SKM-1 (cell line): Measurements from ENCODE around the gene ATXN7L3B.
A peak's percentile ranks its signal among the peaks of the same experiment; 100 is the strongest.
"Not testable (repeated sequence)": the region's sequence is repeated elsewhere in the genome, so short reads cannot be mapped to it uniquely, and the experiment has no call there.

ENCODE experiments used
- DNase-seq: peaks from one replicate; lab custom pipeline; 2025; ENCODE audit not compliant: unreplicated experiment; lab: John Stamatoyannopoulos, UW

Gene ATXN7L3B, protein sequence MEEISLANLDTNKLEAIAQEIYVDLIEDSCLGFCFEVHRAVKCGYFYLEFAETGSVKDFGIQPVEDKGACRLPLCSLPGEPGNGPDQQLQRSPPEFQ

DNA sequence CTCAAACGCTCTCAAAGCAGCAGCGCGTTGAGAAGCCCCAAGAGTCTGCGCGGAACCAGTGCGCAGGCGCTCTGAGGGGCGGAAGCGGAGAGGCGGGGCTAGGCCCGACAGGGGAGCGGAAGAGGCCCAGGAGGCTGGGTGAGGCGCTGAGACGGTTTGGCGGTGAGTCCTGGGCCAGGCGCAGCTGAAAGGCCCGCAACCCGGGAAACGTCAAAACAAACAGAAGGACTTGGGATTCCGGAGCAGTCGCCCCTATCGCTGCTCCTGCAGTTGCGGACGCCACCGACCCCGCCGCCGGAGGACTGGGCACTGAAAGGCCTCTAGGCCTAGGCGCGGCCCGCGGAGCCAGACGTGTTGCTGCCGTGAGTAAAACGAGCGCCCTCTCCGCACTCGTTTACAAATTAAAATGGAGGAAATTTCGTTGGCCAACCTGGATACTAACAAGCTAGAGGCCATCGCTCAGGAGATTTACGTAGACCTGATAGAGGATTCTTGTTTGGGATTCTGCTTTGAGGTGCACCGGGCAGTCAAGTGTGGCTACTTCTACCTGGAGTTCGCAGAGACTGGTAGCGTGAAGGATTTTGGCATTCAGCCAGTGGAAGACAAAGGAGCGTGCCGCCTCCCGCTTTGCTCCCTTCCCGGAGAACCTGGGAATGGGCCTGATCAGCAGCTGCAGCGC is at the start of gene ATXN7L3B:
TSS of gene ATXN7L3B (plus strand) at position 129 of the 679 bp plus-strand sequence. CDS start at position 407, 278 bp downstream.
- peak; percentile 13 for DNase-seq

DNA sequence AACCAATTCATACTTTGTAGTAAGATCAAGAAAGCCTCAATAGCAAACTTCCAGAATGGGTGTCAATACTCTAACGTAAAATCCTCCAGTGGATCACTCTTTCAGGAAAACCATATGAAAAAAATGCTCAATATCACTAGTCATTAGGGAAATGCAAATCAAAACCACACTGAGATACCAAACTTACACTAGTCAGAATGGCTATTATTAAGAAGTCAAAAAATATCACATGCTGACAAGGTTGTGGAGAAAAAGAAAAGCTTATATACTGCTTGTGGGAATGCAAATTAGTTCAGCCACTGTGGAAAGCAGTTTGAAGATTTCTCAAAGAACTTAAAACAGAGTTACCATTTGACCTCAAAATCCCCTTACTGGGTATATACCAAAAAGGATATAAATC is 49.5 kb upstream of the ATXN7L3B start:
- DNase-seq = no peak

DNA sequence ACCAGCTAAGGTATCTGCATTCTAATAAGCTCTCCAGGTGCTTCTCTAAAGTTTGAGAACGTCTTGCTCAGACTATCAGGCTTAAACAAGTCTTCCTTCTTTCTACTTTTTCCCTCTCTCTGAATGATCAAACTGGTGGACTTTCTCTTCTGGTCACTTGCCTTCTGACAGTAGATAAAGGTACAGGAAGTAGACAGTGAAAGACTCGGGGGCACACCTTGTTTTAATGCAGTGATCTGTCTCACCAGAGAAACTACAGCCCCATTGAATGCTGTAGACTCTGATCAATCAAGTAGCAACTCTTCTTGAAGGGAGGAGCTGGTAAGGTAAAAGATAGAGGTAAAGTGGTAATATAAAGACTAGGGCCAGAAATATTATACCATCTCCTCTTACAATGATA is 48.1 kb upstream of the ATXN7L3B start:
- no peak for DNase-seq

DNA sequence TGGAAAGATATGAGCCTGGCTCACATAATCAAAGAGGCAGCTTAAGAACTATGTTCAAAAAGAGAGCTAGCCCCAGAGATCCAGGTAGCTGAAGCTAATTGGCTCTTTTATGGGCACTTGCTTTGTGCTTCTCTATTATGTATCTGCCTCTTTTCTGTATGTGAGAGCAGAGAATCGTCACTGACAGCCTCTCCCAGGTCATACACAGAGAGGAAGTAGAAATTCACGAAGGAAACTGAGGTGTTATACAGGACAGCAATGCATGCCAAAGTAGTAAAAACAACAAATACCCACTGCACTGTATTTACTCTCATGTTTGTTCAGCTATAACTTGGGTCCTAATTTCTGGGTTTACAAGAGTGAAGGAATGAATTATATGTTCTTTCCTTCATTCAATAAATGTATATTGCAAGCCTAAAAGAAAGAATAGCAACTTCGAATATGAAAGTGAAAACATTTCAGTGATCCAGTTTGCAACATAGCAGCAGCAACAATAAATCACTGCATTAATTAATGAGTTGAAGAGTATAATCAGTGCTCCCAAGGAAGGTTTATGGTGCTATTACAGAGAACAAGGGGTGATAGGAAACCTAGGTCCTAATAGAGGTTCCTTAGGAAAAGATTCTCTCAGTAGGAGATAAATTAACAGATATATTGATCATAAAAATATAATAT is 47.1 kb upstream of the ATXN7L3B start:
- DNase-seq = no peak

DNA sequence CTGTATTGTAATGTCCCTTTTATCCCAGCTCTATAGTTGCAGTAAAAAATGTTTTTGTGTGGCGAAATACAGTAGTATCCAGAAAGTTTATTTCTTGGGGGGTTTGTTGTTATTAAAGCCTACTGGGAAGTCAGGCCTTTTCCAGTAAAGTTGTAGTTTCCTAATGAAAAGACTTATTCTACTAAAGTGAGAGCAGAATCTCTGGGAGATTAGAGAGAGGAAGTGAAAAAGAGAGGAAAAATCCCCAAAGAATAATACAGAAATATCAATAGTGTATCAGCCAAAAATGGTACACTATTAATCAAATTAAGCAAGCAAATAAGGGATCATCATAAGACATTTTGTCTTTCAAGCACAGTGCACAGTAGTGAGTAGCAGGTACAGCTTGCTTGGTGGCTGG is 46.3 kb upstream of the ATXN7L3B start:
- DNase-seq = no peak

DNA sequence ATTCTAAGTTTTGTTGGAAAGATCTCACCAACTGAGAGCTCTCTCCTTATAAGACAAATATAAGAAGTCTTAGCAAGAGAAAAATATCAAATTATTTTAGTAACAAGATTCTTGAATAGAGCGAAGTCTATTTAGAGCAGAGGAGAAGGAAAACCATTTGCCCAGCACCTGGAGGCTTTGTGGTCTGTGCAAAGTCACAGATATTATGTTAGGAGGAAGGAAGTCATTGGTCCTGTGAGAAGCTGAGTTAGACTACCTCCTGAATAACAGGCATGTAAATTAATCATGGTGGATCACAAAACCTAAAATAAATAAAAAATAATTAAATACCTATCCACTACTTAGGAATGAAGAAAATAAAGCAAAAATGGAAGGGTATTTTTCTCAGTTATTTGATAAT is 38.4 kb upstream of the ATXN7L3B start:
- DNase-seq = no peak

DNA sequence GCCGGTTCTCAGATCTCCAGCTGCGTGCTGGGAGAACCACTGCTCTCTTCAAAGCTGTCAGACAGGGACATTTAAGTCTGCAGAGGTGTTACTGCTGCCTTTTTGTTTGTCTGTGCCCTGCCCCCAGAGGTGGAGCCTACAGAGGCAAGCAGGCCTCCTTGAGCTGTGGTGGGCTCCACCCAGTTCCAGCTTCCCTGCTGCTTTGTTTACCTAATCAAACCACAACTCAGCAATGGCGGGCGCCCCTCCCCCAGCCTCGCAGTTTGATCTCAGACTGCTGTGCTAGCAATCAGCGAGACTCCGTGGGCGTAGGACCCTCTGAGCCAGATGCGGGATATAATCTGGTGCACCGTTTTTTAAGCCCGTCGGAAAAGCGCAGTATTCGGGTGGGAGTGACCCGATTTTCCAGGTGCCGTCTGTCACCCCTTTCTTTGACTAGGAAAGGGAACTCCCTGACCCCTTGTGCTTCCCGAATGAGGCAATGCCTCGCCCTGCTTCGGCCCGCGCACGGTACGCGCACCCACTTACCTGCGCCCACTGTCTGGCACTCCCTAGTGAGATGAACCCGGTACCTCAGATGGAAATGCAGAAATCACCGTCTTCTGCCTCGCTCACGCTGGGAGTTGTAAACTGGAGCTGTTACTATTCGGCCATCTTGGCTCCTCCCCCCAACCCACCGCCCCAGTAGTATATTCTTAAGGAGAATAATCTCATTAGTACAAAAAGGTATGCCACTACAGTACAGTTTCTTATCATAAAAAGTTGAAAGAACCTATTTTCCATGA is 28.6 kb upstream of the ATXN7L3B start:
- DNase-seq = not testable (repeated sequence)

DNA sequence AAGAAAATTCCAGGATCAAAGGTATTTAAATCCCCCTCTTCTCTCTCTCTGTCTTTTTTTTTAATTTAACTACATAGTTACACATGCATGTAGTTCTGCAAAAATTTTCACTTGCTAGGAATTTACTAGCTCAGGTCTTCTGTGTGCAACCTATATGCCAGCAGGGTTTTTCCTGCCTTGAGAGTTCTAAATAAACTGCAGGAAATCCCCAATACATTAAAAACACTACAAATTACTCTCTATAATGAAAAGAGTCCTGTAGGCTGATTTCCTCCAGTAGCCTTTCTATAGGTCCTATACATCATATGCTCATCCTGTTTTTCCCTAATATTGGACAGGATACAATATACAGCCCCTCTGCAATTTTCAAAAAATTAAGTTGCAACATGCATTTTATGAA is 27.7 kb upstream of the ATXN7L3B start:
- DNase-seq = no peak

DNA sequence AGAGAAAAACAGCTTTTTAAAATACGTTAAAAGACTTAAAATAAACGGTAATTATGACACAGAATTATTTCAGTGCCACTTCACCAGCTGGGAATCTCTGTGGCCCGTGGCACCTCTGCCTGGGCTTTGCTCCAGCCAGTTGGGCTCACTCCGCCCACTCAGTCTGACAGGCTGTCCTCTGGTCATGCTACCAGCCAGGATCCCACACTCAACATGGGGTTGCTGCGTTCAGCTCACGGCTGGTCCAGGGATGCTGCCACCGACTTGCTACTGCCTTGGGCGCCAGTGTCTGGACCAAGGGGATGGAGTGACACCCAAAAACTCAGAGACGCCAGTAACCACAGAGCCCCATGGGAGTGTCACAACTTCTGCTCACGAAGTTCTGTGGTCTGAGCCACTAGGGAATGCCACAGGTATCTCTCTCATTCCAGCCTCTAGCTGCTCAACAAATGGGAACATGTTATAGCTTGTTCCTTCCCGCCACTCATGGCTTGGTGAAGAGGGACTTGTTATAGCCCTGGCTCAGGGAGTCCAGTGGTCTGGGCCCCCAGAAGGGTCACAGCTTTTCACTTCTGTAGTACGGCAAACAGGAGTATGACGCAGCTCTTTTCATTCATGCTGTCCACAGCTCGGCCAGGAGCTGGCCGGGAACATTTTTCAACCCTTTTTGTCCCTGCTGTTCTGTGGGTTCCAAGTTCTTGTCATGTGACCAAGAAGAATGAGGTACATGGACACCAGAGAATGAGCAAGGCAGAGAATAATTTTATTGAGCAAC is 23.4 kb upstream of the ATXN7L3B start:
- DNase-seq = no peak

DNA sequence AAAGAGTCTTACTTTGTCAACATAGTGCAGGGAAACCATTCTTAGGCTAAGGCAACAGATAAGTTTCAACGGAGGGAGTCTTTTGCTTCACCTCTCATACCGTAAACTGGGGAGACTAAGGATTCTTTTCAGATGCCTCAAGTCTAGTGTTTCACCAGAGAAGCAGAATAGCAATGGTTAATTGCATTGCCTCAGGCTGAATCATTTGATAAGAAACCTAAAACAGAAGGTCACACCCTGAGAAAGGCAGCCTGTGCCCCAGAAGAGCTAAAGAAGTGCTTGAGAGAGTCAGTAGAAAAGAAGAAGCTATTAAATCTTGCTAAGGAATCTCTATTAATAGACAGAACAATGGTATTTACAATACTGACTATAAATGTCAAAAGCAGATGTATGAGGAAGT is 21.8 kb upstream of the ATXN7L3B start:
- DNase-seq = no peak

DNA sequence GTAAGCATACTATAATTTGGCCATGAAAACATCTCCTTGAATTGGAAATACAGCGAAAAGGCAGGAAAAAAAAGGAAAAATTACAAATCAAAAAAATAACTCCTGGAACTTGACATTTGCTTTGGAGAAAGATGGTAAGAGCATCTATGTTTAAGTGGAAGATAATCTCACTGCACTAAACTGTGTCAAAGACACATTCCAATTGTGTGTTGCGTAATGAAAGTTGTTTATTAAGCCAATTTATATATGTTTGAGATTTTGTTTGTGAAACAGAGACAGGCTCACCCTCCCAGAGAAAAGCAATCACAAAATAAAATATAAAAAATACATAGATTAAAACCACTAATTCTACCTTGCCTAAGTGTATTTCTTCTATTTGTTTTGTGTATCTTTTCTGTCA is 11.1 kb upstream of the ATXN7L3B start:
- DNase-seq = no peak

DNA sequence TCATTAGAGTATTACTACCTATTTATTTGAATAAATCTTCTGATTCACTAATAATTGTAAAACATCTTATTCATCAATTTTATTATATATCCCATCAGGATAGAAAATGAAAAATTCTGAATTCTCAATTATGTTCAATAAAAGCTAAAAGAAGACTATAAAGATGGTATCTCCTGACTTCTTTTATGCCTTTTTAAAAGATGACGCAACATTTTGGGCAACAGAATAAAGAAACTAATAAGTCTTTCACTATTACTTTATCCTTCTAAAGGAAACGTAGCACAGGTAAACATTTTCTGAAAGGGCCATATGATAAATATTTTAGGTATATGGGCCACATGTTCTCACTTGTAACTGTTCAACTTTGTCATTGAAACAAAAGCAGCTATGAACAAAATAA is 10.1 kb upstream of the ATXN7L3B start:
- no peak for DNase-seq

DNA sequence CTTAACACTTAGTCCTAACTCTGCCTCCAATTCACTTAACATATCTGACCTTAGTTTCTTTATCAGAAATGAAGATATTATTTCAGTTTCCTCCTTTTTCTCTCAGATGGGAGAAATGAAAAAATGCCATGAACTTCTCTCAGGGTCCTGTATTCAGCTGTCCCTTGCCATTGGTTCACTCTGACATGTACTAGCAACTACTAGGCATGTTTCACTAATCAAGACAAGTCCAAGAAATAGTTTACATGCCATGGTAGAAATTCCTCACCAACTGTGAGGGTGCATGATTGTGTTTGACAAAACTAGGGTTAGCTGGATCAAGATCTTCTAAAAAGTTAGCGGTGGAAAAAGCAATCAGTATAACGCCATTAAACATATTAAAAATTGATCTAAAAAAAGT is 7.0 kb upstream of the ATXN7L3B start:
- no peak for DNase-seq

DNA sequence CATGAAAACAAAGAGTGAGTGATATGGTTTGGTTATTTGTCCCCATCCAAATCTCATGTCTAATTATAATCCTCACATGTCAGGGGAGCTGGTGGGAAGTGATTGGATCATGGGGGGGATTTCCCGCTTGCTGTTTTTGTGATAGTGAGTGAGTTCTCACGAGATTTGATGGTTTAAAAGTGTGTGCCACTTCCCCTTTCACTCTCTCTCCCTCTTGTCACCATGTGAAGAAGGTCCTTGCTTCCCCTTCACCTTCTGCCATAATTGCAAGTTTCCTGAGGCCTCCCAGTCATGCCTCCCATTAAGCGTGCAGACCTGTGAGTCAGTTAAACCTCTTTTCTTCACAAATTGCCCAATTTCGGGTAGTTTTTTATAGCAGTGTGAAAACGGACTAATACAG is 2.1 kb upstream of the ATXN7L3B start:
- DNase-seq = no peak

DNA sequence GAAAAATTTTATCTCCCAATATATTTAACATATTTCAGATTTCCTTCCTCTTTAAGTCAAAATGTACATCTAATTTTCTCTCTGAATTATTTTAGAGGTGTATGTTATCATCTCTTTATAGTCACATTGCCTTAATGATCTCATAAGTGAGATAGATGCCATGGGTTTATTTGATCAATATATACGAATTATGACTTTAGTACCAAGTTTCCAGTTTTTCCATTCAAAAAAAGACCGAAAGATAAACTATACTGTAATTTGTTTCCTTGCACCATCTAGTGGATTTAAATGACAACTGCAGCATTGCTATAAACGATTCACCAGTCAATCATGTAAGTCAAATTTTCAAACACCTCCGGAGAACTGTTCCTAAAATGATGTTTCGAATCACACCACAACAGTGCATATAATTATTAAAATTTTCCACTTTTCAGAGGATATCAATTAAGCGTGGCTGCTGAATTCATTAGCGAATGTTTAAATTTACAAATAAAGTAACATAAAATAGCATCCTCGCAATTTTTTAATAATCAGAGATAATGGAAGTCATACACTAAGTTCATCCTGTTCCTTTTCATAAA is 419 bp upstream of the ATXN7L3B start:
- DNase-seq = peak; percentile 18

DNA sequence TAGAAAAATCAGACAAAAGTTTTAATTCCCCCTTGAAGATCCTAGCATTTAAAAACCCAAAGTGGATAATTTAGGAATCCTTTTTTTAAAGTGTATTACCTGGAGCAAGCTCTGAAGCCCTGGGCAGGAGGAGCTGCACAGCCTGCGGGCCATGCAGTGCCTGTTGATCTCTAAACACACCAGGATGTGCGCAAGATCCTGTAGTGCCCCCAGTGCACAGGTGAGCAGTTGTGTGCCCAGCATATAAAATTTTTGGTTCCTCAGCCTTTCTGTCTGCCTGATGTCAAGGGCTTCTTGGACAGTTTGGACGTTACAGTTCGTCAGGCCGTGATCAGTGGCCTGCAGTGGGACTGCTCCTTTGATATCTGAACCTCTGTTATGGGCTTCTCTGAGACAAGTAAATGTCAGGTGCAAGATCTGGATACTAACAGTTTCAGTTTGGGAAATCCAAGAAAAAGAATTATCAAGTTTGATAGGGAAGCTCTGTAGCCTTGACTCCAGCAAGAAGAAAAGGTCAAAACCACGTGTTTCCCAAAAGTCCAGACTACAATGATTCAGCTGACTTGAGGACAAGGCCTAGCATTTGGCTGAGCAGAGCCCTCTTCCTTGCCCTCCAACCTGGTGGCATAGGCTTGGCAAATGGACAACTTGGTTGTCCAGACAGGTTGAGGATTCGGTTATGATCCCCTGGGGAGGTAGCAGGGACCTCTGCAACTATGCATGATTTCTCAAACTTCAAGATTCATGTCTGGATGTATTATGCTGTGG is 1.0 kb downstream of the ATXN7L3B start:
- DNase-seq = no peak

DNA sequence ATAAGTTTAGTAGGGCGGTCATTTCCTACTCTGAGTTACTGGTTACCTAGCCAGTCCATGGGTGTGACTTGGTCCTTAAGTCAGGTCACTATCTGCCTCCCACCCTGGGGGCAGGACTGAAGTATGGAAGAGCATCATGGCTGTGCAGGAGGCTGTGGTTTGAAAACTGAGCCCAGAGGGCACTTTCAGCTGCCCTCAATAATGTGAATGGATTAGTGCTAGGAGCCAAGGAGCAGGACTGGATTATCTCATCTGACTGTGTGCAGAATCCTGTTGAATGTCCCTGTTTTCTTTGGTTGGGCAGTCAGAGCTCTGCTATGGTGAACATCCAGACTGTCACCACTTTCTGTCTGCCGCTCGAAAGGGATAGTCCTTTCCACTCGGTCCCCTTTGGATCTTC is 1.6 kb downstream of the ATXN7L3B start:
- DNase-seq = no peak

DNA sequence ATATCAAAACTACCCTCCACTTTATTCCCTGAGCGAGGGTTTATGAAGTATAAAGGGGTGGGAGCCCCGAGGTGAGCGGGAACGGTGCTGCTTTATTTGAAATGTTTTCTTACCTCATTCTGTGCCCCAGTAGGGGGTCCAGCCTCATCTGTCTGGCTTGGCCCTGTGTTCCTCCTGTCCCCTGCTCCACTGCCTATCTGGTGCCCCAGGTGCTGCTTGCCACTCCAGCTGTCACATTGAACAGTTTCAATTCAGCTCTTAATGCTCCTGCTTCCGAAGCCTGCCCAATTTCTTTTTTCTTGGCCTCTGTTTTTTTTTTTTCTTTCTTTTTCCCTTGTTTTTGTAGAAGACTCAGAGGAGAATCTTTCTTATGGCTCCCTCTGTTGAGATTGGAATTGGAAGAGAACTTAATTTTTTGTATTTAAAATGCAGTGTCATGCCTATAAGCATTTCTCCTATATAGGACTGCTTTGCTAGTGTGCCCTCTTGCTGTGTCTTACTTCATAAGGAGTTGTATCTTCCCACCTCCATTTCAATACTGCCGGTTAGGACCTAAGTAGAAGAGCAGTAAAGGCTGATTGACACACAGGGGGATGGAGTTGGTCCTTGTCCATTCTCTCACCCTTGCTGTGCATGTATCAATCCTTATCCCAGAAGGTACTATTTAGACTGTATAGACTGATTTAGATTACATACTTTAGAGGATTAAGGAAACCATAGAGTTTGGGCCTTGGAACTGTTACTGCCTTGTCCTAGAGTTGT is 2.3 kb downstream of the ATXN7L3B start:
- DNase-seq = no peak

DNA sequence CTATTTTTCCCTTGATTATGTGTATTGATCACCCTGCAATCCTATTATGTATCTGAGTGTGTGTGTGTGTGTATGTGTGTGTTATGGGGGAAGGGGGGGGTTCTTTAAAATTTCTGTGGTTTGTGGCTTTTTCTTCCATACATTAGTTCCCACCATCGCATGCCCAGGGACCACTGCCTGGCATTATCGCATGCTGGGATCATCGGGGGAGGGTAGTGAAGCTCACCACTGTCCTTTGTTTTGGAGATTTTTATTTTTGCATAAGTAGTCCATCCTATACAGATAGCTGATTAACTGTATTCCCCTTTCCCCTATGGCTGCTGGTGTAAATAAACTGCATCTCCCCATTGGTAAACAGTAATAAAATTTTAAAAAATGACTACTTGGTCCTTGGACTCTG is 3.4 kb downstream of the ATXN7L3B start:
- DNase-seq = no peak
